Measurements from ENCODE around the gene NAALAD2. TPM values are rescaled to one million over a fixed set of nuclear protein-coding genes. Genes with fewer than 3 reads are reported as not detected.

The NAALAD2 gene
- polyA plus RNA-seq, 2 of the 4 experiments (the other 2 are of a cell fraction), result not detected

GRCh38 chr11:90241414-90241813 is 107.0 kb downstream of the NAALAD2 start:
- Histone ChIP-seq H3K4me3 (no peak overlapping the region), H3K4me1 (no peaks in the 10 kb centered on the region), H3K9me3 (no peaks in the 10 kb centered on the region), H3K27ac (no peak overlapping the region), H3K4me2 (no peak overlapping the region)
- FAIRE-seq, result no peak
- DNase-seq (ENCODE audit: low read depth in 1 of 2, low spot score in 1 of 2), result no peak
- ChIA-PET CTCF (no interaction called here), POLR2A (no interaction called here)
- no peak for TF ChIP-seq MAX (IDR thresholded peaks at IDR 0.05)
- no peak for TF ChIP-seq BCL3 (IDR thresholded peaks at IDR 0.05)
- no peak for TF ChIP-seq E2F6 (IDR thresholded peaks at IDR 0.05; ENCODE audit: borderline replicate concordance, low read depth)
- no peak for TF ChIP-seq HDAC2 (IDR thresholded peaks at IDR 0.05)
- TF ChIP-seq CHD4 (IDR thresholded peaks at IDR 0.05; ENCODE audit: borderline replicate concordance), result no peak
- TF ChIP-seq FOXS1 (CRISPR knock-in tag; IDR thresholded peaks at IDR 0.05), result no peak
- no peak for TF ChIP-seq BHLHE40 (IDR thresholded peaks at IDR 0.05; ENCODE audit: low read depth, low read length)
- no peak for TF ChIP-seq CEBPB (IDR thresholded peaks at IDR 0.05)
- no peak for TF ChIP-seq KDM5A (IDR thresholded peaks at IDR 0.05)
- no peak for TF ChIP-seq ZFP36 (IDR thresholded peaks at IDR 0.05; ENCODE audit: borderline replicate concordance, partially characterized antibody)
- no peak for TF ChIP-seq CBX2 (IDR thresholded peaks at IDR 0.05; ENCODE audit: borderline replicate concordance, low read depth)
- no peak for TF ChIP-seq CBX8 (IDR thresholded peaks at IDR 0.05)
- TF ChIP-seq RARB (CRISPR knock-in tag; IDR thresholded peaks at IDR 0.05), result no peak
- TF ChIP-seq CHD2 (IDR thresholded peaks at IDR 0.05; ENCODE audit: low read length, partially characterized antibody), result no peak
- no peak for TF ChIP-seq HOXA7 (CRISPR knock-in tag; IDR thresholded peaks at IDR 0.05)
- TF ChIP-seq HOXB13 (CRISPR knock-in tag; IDR thresholded peaks at IDR 0.05; ENCODE audit: low read depth), result no peak
- TF ChIP-seq TP53 (CRISPR knock-in tag; IDR thresholded peaks at IDR 0.05), result no peak
- TF ChIP-seq EP300 (IDR thresholded peaks at IDR 0.05), result no peak
- TF ChIP-seq TFCP2L1 (CRISPR knock-in tag; IDR thresholded peaks at IDR 0.05), result no peak
- no peak for TF ChIP-seq HEYL (CRISPR knock-in tag; IDR thresholded peaks at IDR 0.05)
- ATAC-seq, result no peak
- 78% methylated on average over 4 of the region's 4 CpGs for WGBS (ENCODE audit: missing lambda C conversion rate)

Small RNA genes within 50 kb of the gene (small RNA-seq; reads per million reads assigned to genes)
- gene RF00275, result 0 reads per million in 6 experiments

Other genes with a start within 250 kb of the NAALAD2 start
- 0.04 TPM in 1 of 2 replicates, not detected in the other for gene TRIM49D1, start 212.4 kb upstream of the NAALAD2 start, polyA plus RNA-seq (2011; rRNA removed)
- not detected in 3 replicates for gene TRIM49D1, start 212.4 kb upstream of the NAALAD2 start, polyA plus RNA-seq (2017; fragmentation: RNase III; extraction: RNeasy Plus Mini Kit Qiagen cat#74134 plus additional on column Dnase treatment)
- not detected in 2 replicates for gene TRIM49D2, start 210.6 kb upstream of the NAALAD2 start, polyA plus RNA-seq (2011; rRNA removed)
- gene TRIM49D2, start 210.6 kb upstream of the NAALAD2 start, polyA plus RNA-seq (2017; fragmentation: RNase III; extraction: RNeasy Plus Mini Kit Qiagen cat#74134 plus additional on column Dnase treatment), result not detected in 3 replicates
- not detected in 2 replicates for gene TRIM64, start 168.6 kb upstream of the NAALAD2 start, polyA plus RNA-seq (2011; rRNA removed)
- not detected in 3 replicates for gene TRIM64, start 168.6 kb upstream of the NAALAD2 start, polyA plus RNA-seq (2017; fragmentation: RNase III; extraction: RNeasy Plus Mini Kit Qiagen cat#74134 plus additional on column Dnase treatment)
- gene TRIM49C, start 103.6 kb upstream of the NAALAD2 start, polyA plus RNA-seq (2011; rRNA removed), result not detected in 2 replicates
- gene TRIM49C, start 103.6 kb upstream of the NAALAD2 start, polyA plus RNA-seq (2017; fragmentation: RNase III; extraction: RNeasy Plus Mini Kit Qiagen cat#74134 plus additional on column Dnase treatment), result not detected in 3 replicates
- gene UBTFL1, start 48.7 kb upstream of the NAALAD2 start, polyA plus RNA-seq (2011; rRNA removed), result not detected in 2 replicates
- not detected in 3 replicates for gene UBTFL1, start 48.7 kb upstream of the NAALAD2 start, polyA plus RNA-seq (2017; fragmentation: RNase III; extraction: RNeasy Plus Mini Kit Qiagen cat#74134 plus additional on column Dnase treatment)
- gene CHORDC1, start 88.4 kb downstream of the NAALAD2 start, polyA plus RNA-seq (2011; rRNA removed), result 71.9 and 83.8 TPM in 2 replicates
- 127 to 163 TPM (median 163 TPM) in 3 replicates for gene CHORDC1, start 88.4 kb downstream of the NAALAD2 start, polyA plus RNA-seq (2017; fragmentation: RNase III; extraction: RNeasy Plus Mini Kit Qiagen cat#74134 plus additional on column Dnase treatment)

Data from A549 (cell line).